AG10803 (cell line): ENCODE data around the gene HMG20B.

Experiments used
- DNase-seq: peaks from one replicate; pipeline ENCODE4 v3.0.0; 2010; ENCODE audit warnings: low read depth
- H3K4me3 ChIP-seq: 2 replicates; pipeline ENCODE4 v1.5.1; 2011; ENCODE audit warnings: mild to moderate bottlenecking, low read length, control low read depth
- TF ChIP-seq, protein P1 (sequence below): conservative IDR thresholded peaks from 2 replicates; pipeline ENCODE4 v1.5.1; 2011; ENCODE audit warnings: mild to moderate bottlenecking, low read length, control low read depth, inconsistent platforms

HMG20B gene

DNA sequence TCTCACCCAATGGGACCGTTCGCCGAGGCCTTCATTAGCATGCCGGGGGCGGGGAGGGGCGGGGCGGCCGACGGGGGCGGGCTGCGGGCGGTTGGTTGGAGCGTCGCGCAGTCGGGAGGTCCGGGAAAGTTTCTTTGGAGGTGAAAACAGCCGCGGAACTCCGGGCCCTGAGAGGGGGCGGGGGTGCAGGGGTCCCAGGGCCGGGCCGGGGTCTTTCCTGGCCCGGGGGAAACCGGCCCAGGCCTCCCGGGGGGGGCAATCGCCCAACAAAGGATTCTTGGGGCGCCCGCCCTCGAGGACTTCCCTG is at the start of gene HMG20B:
Gene HMG20B, plus strand, starts transcription at position 90 of the 307 bp plus-strand sequence. CDS start 366 bp downstream, outside the sequence.
- H3K4me3 ChIP-seq, result peak within 1 kb of the TSS; percentile 80
- no peak for DNase-seq
- TF ChIP-seq, protein P1, sequence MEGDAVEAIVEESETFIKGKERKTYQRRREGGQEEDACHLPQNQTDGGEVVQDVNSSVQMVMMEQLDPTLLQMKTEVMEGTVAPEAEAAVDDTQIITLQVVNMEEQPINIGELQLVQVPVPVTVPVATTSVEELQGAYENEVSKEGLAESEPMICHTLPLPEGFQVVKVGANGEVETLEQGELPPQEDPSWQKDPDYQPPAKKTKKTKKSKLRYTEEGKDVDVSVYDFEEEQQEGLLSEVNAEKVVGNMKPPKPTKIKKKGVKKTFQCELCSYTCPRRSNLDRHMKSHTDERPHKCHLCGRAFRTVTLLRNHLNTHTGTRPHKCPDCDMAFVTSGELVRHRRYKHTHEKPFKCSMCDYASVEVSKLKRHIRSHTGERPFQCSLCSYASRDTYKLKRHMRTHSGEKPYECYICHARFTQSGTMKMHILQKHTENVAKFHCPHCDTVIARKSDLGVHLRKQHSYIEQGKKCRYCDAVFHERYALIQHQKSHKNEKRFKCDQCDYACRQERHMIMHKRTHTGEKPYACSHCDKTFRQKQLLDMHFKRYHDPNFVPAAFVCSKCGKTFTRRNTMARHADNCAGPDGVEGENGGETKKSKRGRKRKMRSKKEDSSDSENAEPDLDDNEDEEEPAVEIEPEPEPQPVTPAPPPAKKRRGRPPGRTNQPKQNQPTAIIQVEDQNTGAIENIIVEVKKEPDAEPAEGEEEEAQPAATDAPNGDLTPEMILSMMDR, result no peak

DNA sequence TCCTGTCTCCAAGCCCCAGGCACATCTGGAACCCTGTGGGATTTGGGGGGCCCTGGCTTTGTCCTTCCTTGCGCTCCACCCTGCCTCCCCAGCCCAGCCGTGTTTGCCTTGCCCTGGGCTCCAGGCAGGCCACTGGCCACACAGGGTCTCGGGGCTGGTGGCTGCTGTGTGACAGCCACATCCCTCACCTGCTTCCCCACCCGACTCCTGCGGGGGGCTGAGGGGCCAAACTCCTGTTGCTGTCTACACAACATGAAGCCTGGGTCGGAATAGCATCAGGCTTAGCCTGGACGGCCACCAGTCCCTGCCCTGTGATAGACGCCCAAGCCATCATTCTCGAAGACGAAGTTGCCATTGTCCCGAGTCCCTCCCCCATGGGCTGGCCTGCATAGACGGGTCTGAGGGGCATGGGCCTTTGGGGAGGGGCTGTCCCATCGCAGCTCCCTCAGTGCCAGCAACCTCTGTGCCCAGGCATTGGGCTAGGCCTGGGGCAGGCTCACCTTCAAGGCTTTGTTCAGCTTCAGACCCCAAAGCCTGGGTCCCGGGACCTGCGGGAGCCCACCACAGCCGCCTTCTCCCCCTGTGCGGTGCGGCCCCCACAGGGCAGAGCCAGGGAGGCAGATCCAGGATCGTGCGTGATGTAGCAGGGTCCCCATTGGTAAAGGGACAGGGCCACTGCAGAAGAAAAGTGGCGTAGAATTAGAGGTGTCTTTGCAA is 49.2 kb upstream of the HMG20B start:
- no peak overlapping the region for H3K4me3 ChIP-seq
- TF ChIP-seq, protein P1, result no peak
- DNase-seq, result no peak

DNA sequence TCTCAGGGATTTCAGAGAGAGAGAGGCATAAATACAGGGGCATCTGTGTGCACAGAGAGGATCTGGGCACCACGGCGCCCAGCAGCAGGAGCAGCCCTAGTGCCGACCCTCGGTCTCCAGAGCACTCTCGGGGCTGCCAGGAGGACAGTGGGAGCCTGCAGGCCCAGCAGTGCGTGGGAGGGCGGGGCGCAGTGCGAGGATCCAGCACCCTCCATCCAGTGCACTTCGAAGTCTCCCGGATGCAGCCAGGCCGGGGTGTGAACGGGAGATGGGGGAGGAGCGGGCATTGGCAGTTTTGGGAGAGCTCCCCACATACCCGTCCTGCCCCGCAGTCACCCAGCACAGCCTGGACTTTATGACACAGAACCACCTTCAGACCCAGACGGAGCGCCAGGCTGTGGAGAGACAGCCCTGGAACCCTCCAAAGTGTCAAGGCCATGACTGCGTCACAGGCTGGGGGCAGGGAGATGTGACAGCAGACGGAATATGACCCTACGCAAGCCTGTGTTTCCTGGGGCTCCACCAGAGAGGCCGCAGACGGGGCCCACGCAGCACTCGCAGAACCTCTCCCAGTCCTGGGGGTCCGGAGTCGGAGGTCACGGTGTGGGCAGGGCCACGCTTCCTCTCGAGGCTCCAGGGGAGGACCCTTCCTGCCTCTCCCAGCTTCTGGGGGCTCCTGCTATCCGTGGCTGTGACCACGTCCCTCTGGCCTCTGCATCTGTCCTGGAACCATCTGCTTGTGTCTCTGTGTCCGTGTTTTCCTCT is 48.5 kb upstream of the HMG20B start:
- H3K4me3 ChIP-seq, result no peak overlapping the region
- TF ChIP-seq, protein P1, result no peak
- DNase-seq, result no peak

DNA sequence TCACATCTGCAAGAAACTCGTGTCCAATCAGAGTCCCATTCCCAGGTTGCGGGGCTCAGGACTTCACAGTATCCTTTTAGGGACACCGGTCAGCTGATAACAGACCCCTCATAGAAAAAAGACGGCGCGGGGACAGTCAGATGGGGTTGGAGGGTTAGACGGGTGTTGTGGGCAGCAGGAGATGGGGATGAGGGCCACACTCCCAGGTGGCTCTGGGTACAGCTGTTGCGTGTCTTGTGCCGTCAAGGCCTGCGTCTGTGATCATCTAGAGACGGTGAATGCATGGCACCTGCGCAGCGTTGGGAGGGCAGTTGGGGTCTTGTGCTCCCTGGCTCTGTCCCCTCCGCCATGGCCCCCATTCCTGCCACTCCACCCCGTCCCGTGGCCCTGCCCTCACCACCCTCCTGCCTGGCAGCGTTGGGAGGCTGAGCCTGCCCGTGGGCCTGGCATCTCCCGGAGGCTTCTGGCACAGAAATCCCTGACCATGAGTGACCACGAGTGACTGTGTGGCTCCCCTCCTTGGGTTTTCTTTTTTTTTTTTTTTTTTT is 47.8 kb upstream of the HMG20B start:
- TF ChIP-seq, protein P1, result no peak
- no peak for DNase-seq
- no peak overlapping the region for H3K4me3 ChIP-seq

DNA sequence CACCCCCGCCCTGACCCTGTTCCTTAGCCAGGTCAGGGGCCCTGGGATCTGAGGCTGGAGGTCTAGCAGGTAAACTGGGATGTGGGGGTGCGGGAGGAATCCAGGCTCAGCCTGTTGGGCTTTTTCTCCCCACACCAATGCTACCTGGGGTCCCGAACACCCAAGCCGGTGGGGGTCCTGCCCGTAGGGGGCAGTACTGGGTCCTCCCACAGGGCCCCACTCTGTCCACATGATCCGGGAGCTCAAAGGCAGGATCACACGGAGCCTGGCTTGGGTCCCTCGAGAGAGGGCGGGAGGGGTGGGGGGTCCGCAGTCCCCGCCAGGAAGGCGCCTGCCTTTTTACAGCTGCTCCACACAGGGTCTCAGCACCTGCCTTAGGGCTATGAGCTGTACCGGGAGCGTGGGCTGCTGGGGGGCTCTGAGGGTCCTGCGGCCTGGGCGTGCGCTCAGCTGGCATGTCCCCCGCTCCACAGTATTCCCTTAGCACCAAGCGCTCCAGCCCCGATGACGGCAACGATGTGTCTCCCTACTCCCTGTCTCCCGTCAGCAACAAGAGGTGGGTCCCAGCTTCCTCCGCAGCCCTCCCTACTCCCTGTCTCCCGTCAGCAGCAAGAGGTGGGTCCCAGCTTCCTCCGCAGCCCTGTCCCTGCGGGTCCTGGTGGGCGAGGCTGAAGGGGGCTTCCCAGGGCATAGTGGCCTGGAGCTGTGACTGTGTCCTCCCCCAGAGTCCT is 46.1 kb upstream of the HMG20B start:
- no peak for DNase-seq
- no peak overlapping the region for H3K4me3 ChIP-seq
- TF ChIP-seq, protein P1, result 0 out of 2 replicates have a peak, but pooled peaks have one; percentile 5

DNA sequence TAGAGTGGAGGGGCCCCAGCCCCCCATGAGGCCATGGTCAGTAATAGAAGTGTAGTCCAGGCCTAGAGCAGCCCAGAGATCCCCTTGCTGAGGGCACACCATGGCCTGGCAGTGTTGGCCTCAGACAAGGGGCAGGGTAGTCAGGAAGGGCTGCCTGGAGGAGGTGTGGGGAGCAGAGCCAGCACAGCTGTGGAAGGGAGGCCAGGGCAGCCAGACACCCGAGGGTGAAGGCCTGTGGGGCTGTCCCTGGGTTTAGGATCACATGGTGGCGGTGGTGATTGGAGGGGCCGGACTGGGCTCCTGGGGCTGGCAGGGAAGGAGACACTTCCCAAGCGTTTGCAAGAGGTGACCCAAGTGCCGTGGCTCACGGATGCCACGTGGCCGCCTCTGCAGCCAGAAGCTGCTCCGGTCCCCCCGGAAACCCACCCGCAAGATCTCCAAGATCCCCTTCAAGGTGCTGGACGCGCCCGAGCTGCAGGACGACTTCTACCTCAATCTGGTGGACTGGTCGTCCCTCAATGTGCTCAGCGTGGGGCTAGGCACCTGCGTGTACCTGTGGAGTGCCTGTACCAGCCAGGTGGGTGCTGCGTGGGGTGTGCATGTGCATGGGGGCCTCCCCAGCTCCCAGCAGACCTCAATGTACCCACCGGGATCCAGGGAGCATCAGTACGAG is 45.4 kb upstream of the HMG20B start:
- DNase-seq, result no peak
- TF ChIP-seq, protein P1, result no peak
- no peak overlapping the region for H3K4me3 ChIP-seq
